RWPE2 (cell line): ENCODE data around the gene PEX11A.

ENCODE experiments used
- ATAC-seq: fragments of 200-7000 bp; cut with Tn5 transposase; 3 replicates; pipeline ENCODE4 v1.9.1; 2021; ENCODE audit warnings: low read depth
- DNase-seq: peaks from one replicate; pipeline ENCODE4 v3.0.0-alpha.2; 2020; ENCODE audit warnings: low spot score
- H3K27ac ChIP-seq: fragments of 450-650 bp; 2 replicates; pipeline ENCODE4 v1.5.1; 2017; ENCODE audit warnings: mild to moderate bottlenecking; ENCODE audit not compliant: poor library complexity, severe bottlenecking
- H3K27me3 ChIP-seq: fragments of 250-450 bp; sonication (Bioruptor Pico); 2 replicates; pipeline ENCODE4 v1.5.1; 2021; ENCODE audit warnings: mild to moderate bottlenecking, moderate library complexity; ENCODE audit not compliant: insufficient read depth, poor library complexity, severe bottlenecking
- H3K36me3 ChIP-seq: fragments of 250-450 bp; sonication (Bioruptor Pico); 2 replicates; pipeline ENCODE4 v1.5.1; 2020; ENCODE audit warnings: low read depth, mild to moderate bottlenecking, moderate library complexity
- H3K4me1 ChIP-seq: fragments of 250-450 bp; sonication (Bioruptor Pico); 2 replicates; pipeline ENCODE4 v1.5.1; 2021; ENCODE audit warnings: mild to moderate bottlenecking, moderate library complexity; ENCODE audit not compliant: insufficient read depth, poor library complexity, severe bottlenecking
- H3K4me3 ChIP-seq: fragments of 250-450 bp; sonication (Bioruptor Pico); 2 replicates; pipeline ENCODE4 v1.5.1; 2021; ENCODE audit warnings: mild to moderate bottlenecking, moderate library complexity; ENCODE audit not compliant: severe bottlenecking
- H3K9me3 ChIP-seq: fragments of 250-450 bp; sonication (Bioruptor Pico); 2 replicates; pipeline ENCODE4 v1.5.1; 2021; ENCODE audit warnings: mild to moderate bottlenecking, moderate library complexity; ENCODE audit not compliant: severe bottlenecking
- TF ChIP-seq, protein P1 (sequence below): fragments of 450-650 bp; IDR thresholded peaks from one replicate; pipeline ENCODE4 v1.5.1; 2017; ENCODE audit warnings: mild to moderate bottlenecking, moderate library complexity; ENCODE audit not compliant: poor library complexity, severe bottlenecking

The PEX11A gene

DNA sequence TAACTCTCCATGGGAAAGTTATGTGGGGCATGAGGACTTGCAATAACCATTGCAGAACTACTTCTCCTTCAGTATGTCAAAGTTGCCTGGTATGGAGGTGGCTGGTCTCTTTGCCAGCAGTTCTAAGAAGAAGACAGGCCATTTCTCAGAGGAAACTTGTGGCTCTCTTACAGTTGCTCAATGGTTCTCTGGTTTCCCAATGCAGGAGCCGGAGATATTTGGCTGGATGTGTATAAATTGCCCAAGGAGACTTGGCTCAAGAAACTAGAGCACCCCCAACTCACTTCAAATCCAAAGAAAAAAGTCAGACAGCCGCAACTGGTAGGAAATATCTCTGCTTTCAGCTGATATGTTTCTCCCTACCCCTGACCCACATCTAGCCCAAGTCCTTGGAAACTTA, 24.2 kb upstream of the PEX11A start:
- H3K27ac ChIP-seq = no peak overlapping the region
- no peaks in the 10 kb centered on the region for H3K4me1 ChIP-seq
- TF ChIP-seq, protein P1, sequence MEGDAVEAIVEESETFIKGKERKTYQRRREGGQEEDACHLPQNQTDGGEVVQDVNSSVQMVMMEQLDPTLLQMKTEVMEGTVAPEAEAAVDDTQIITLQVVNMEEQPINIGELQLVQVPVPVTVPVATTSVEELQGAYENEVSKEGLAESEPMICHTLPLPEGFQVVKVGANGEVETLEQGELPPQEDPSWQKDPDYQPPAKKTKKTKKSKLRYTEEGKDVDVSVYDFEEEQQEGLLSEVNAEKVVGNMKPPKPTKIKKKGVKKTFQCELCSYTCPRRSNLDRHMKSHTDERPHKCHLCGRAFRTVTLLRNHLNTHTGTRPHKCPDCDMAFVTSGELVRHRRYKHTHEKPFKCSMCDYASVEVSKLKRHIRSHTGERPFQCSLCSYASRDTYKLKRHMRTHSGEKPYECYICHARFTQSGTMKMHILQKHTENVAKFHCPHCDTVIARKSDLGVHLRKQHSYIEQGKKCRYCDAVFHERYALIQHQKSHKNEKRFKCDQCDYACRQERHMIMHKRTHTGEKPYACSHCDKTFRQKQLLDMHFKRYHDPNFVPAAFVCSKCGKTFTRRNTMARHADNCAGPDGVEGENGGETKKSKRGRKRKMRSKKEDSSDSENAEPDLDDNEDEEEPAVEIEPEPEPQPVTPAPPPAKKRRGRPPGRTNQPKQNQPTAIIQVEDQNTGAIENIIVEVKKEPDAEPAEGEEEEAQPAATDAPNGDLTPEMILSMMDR = no peak
- no peaks in the 10 kb centered on the region for H3K27me3 ChIP-seq
- no peak for DNase-seq
- no peaks in the 10 kb centered on the region for H3K36me3 ChIP-seq
- no peak for ATAC-seq
- H3K9me3 ChIP-seq = no peaks in the 10 kb centered on the region
- H3K4me3 ChIP-seq = no peak overlapping the region

DNA sequence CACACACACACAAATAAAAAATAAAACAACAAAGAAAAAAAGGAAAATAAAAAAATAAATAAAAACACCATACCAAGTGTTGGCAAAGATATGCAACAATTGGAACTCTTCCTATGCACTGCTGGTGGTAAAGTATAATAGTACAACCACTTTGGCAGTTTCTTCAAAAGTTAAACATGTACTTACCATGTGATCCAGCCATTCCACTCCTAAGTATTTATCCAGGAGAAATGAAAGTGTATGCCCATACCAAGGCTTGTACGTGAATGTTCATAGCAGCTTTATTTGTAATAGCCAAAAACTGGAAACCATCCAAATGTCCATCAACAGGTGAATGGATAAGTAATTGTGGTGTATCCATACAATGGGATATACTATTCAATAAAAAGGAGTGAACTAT, 17.0 kb upstream of the PEX11A start:
- ATAC-seq = no peak
- Histone ChIP-seq H3K9me3 (no peaks in the 10 kb centered on the region), H3K36me3 (no peaks in the 10 kb centered on the region), H3K27me3 (no peaks in the 10 kb centered on the region), H3K27ac (no peak overlapping the region), H3K4me1 (no peaks in the 10 kb centered on the region), H3K4me3 (no peak overlapping the region)
- no peak for DNase-seq
- TF ChIP-seq, protein P1 = no peak

DNA sequence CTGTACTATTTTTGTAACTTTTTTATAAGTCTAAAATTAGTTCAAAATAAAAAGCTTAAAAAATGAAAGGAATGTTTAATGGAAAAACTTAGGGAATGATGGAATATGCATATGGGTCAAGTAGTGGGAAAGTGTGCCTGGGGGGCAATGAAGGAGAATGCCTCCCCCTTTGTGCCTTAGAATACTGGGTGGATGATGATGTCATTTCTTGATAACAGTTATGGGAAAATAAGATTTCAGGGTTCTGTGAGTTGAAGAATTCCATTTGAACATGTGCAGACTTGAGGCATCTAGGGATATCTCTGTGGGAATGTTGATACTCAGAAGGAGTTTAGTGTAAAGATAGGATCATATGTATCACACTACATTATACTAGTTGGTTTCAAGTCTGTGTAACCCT, 13.9 kb upstream of the PEX11A start:
- ATAC-seq = no peak
- Histone ChIP-seq H3K27me3 (no peaks in the 10 kb centered on the region), H3K27ac (no peak overlapping the region), H3K4me3 (no peak overlapping the region), H3K9me3 (no peaks in the 10 kb centered on the region), H3K36me3 (no peaks in the 10 kb centered on the region), H3K4me1 (no peaks in the 10 kb centered on the region)
- TF ChIP-seq, protein P1 = no peak
- no peak for DNase-seq

DNA sequence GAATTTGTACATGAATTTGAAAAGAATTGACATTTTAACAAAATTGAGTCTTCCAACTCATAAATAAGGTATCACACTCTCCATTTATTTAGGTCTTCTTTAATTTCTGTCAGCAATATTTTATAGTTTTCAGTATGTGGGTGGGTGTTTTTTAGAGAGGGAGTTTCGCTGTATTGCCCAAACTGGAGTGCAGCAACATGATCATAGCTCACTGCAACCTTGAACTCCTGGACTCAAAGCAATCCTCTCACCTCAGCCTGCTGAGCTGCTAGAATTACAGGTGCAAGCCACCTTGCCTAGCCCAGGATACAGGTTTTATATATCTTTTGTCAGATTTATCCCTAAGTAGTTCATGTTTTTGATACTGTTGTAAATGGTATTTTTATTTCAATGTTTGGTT, 4.6 kb upstream of the PEX11A start:
- TF ChIP-seq, protein P1 = no peak
- ATAC-seq = no peak
- no peak for DNase-seq
- no peak overlapping the region for H3K4me3 ChIP-seq
- H3K9me3 ChIP-seq = no peaks in the 10 kb centered on the region
- no peaks in the 10 kb centered on the region for H3K4me1 ChIP-seq
- no peak overlapping the region for H3K27ac ChIP-seq
- H3K36me3 ChIP-seq = no peaks in the 10 kb centered on the region; the same call in 1 of the 2 replicates
- H3K27me3 ChIP-seq = no peaks in the 10 kb centered on the region

DNA sequence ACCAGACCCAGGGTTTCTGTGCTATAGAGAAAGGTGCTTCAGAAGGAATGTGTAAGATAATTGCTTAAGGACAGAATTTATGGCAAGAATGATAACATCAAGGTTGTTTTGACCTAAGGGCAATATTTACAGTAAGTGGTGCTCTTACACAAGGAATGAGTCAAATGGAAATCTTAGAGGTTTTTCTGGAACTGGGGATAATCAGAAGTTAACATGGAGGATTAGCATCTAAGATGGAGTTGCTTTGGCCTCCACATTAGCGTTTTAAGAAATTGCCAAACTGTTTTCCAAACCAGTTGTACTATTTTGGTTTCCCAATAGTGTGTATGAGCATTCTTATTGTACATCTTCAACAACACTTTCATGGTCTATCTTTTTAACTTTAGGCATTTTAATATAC, 3.1 kb upstream of the PEX11A start:
- Histone ChIP-seq H3K36me3 (no peaks in the 10 kb centered on the region; the same call in 1 of the 2 replicates), H3K4me3 (no peak overlapping the region), H3K4me1 (no peaks in the 10 kb centered on the region), H3K9me3 (no peaks in the 10 kb centered on the region), H3K27ac (no peak overlapping the region), H3K27me3 (no peaks in the 10 kb centered on the region)
- TF ChIP-seq, protein P1 = no peak
- ATAC-seq = no peak
- DNase-seq = no peak
